LNCAP (cell line): ENCODE data around the gene USP21.

Experiments
- TF ChIP-seq, protein P1 (sequence below): fragments of 450-650 bp; IDR thresholded peaks from 2 replicates; pipeline ENCODE4 v1.5.1; 2017; ENCODE audit warnings: mild to moderate bottlenecking

Gene USP21

GRCh38 chr1:161131523-161132409 lies 27.5 kb upstream of the USP21 start:
- TF ChIP-seq, protein P1, sequence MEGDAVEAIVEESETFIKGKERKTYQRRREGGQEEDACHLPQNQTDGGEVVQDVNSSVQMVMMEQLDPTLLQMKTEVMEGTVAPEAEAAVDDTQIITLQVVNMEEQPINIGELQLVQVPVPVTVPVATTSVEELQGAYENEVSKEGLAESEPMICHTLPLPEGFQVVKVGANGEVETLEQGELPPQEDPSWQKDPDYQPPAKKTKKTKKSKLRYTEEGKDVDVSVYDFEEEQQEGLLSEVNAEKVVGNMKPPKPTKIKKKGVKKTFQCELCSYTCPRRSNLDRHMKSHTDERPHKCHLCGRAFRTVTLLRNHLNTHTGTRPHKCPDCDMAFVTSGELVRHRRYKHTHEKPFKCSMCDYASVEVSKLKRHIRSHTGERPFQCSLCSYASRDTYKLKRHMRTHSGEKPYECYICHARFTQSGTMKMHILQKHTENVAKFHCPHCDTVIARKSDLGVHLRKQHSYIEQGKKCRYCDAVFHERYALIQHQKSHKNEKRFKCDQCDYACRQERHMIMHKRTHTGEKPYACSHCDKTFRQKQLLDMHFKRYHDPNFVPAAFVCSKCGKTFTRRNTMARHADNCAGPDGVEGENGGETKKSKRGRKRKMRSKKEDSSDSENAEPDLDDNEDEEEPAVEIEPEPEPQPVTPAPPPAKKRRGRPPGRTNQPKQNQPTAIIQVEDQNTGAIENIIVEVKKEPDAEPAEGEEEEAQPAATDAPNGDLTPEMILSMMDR: no peak

DNA sequence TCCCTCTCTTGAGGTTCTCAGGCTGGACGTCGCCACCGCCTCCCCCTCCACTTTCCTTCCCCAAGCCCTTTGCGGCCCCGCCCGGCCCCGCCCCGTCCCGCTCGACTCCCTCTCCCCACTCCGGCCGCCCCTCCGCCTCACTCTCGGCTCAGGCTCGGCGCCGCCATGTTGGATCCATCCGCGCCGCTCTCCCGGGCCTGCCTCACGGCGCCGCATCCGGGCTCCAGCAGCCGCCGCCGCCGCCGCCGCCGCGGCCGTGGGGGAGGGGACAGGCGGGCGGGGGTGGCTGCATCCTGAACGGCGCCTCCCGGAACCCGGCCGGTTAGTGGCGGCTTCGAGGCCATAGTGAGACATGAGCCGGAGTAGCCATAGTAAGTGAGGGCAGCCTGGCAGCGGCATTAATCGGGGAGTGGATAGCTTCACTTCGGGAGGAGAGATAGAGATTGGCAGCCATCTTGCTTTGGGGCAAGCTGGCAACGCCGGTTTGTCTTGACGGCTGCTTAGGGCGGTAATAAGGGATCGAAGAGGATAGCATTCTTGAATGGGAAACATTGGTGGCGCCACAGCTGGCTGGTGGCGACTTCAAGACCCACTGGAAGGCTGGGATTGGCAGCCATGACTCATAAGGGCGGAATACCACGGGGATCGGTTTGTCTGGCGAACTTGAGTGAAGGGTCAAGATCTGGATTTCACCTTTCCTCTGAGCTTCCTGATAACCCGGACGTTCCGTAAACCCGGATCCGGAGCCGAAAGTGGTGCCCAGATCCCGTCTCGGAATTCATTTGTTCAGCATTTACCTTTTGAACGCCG lies 26.7 kb upstream of the USP21 start, which contains the start of gene DEDD:
TSS of gene DEDD (minus strand) at position 258 of the 810 bp plus-strand sequence. CDS start 8,205 bp downstream, outside the sequence.
- TF ChIP-seq, protein P1: no peak; the same call in 1 of the 2 replicates

- TF ChIP-seq, protein P1: no peak
These were observed 26.0 kb upstream of the USP21 start for GRCh38 chr1:161133220-161133740.

DNA sequence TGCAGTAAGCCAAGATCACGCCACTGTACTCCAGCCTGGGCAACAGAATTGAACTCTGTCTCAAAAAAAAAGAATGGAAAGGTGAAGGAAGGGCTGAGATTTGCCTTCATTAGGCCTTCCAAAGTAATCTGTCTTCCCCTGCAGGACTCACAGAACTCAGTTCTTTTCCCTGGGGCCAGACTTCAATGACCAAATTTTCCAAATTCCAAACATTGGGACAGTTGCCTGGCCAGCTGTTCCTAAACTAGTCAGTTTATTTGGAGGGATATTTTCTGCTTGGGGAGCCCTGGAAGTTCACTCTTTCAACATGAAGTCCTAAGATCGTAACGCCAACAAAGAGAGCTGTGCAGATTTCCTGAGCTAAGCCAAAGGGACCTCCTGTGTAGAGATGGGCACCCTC lies 21.4 kb upstream of the USP21 start:
- TF ChIP-seq, protein P1: no peak

DNA sequence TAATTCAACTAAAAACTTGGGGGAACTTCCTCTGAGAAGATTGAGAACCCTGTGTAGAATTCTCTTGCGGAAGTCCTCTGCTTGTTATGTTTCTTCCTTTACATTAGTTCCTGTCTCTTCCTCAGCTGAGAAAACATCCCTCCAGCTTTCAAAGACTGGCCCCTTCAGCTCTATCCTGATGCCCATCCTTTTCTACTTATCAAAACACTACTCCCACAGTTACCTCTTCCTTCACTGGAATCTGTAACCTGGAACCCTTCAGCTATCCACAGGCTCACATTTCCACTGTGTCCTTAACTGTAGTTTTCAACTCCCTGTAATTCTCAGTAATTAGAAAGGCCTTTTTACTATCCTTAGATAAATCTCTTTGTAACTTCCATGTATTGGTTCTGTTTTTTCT lies 20.9 kb upstream of the USP21 start:
- TF ChIP-seq, protein P1: no peak

DNA sequence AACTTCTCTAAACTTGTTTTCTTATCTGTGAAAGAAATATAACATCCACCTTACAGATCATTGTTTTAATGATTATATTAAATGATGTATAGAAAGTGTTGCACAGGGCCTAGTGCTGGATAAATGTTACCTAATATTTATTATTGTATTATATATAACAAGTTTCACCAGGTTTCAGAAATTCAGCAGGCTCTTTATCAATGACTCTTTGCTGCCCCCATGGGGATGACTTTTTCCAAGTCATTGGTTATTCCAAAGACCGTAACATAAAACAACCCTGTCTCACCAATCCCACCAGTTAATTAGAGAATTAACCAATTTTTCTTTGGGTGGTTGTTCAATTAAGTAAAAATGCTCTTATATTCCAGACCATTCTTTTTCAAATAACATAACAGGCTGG lies 19.5 kb upstream of the USP21 start:
- TF ChIP-seq, protein P1: peak; percentile 61

GRCh38 chr1:161140755-161141400 lies 18.4 kb upstream of the USP21 start:
- TF ChIP-seq, protein P1: no peak
